ENCODE measurements around the gene FBLN5. TPM values are rescaled to one million over a fixed set of nuclear protein-coding genes. Genes with fewer than 3 reads are reported as not detected.

Gene FBLN5
- total and polyA plus RNA-seq, 2 experiments from 2014 or later, result 157 to 337 TPM

DNA sequence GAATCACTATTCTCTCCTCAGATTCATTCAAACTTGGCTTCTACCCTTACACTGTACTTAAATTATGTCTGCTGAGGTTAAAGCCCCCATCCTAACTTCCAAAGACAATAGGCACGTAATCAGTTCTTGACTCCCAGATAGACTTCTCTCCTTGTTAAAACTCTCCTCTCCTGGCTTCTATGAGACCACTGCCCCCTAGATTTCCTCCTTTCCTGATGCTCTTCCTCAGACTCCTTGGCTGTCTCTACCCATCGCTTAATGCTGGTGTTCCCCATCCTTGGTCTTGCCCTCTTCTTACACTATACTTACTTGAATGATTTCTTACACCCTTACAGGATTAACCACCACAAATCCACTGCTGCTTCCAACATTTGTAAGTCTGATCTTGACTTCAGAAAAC, 112.9 kb downstream of the FBLN5 start:
- no peak overlapping the region for H3K27ac ChIP-seq
- no peak for TF ChIP-seq EZH2 (IDR thresholded peaks at IDR 0.05; ENCODE audit: borderline replicate concordance)
- H3K9me3 ChIP-seq (ENCODE audit: low read depth), result no peaks in the 10 kb centered on the region
- H3K27me3 ChIP-seq, result no peaks in the 10 kb centered on the region
- peak overlapping the region; percentile 75 for H3K4me2 ChIP-seq
- H3K4me1 ChIP-seq (ENCODE audit: insufficient read depth), result peaks cover 11% of the 10 kb centered on the region
- H3K79me2 ChIP-seq, result peaks cover 62% of the 10 kb centered on the region
- H3K9me2 ChIP-seq (replicated peaks; ENCODE audit: insufficient read depth), result no peaks in the 10 kb centered on the region
- H4K20me1 ChIP-seq (ENCODE audit: insufficient read depth, poor library complexity, severe bottlenecking), result no peaks in the 10 kb centered on the region
- no peak overlapping the region for H2AFZ ChIP-seq
- H3K36me3 ChIP-seq (replicated peaks; ENCODE audit: insufficient read depth, low read depth), result no peaks in the 10 kb centered on the region
- 63% methylated on average over 2 of the region's 2 CpGs for WGBS (ENCODE audit: low lambda C conversion rate, missing lambda C conversion rate)
- H3K4me3 ChIP-seq, result peak overlapping the region; percentile 14
- DNase-seq (ENCODE audit: low spot score), result no peak

DNA sequence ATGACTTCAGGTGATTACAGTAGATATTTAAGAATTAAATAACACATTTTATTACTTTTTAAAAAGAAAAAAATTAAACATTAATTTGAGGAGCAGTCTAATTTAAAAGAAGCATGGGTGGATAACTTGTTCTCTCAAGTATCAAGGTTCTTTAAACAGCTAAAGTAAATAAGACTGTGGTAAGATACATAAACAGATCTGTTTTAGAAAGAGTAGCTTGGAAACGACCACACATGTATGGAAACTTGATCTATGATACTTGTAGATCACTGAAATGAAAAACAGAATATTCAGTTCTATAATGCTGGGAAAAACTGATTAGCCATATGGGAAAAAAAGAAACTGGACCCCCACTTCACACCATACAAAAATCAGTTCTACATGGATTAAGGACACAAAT, 116.2 kb downstream of the FBLN5 start:
- peaks cover 88% of the 10 kb centered on the region for H3K79me2 ChIP-seq
- DNase-seq (ENCODE audit: low spot score), result no peak
- no peaks in the 10 kb centered on the region for H3K27me3 ChIP-seq
- no peak overlapping the region for H2AFZ ChIP-seq
- no peaks in the 10 kb centered on the region for H3K4me1 ChIP-seq (ENCODE audit: insufficient read depth)
- H3K4me2 ChIP-seq, result peak overlapping the region; percentile 59
- 19% methylated on average over 1 of the region's 1 CpG for WGBS (ENCODE audit: low lambda C conversion rate, missing lambda C conversion rate)
- H3K4me3 ChIP-seq, result no peak overlapping the region
- no peak overlapping the region for H3K27ac ChIP-seq
- H3K9me3 ChIP-seq (ENCODE audit: low read depth), result no peaks in the 10 kb centered on the region
- H3K36me3 ChIP-seq (replicated peaks; ENCODE audit: insufficient read depth, low read depth), result no peaks in the 10 kb centered on the region
- H3K9me2 ChIP-seq (replicated peaks; ENCODE audit: insufficient read depth), result no peaks in the 10 kb centered on the region
- TF ChIP-seq EZH2phosphoT487 (IDR thresholded peaks at IDR 0.05; ENCODE audit: low read depth, severe bottlenecking, unreplicated experiment), result no peak
- TF ChIP-seq EZH2 (IDR thresholded peaks at IDR 0.05; ENCODE audit: borderline replicate concordance), result no peak
- TF ChIP-seq, protein P1, sequence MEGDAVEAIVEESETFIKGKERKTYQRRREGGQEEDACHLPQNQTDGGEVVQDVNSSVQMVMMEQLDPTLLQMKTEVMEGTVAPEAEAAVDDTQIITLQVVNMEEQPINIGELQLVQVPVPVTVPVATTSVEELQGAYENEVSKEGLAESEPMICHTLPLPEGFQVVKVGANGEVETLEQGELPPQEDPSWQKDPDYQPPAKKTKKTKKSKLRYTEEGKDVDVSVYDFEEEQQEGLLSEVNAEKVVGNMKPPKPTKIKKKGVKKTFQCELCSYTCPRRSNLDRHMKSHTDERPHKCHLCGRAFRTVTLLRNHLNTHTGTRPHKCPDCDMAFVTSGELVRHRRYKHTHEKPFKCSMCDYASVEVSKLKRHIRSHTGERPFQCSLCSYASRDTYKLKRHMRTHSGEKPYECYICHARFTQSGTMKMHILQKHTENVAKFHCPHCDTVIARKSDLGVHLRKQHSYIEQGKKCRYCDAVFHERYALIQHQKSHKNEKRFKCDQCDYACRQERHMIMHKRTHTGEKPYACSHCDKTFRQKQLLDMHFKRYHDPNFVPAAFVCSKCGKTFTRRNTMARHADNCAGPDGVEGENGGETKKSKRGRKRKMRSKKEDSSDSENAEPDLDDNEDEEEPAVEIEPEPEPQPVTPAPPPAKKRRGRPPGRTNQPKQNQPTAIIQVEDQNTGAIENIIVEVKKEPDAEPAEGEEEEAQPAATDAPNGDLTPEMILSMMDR (IDR thresholded peaks at IDR 0.05; ENCODE audit: poor library complexity), result no peak
- no peaks in the 10 kb centered on the region for H4K20me1 ChIP-seq (ENCODE audit: insufficient read depth, poor library complexity, severe bottlenecking)

DNA sequence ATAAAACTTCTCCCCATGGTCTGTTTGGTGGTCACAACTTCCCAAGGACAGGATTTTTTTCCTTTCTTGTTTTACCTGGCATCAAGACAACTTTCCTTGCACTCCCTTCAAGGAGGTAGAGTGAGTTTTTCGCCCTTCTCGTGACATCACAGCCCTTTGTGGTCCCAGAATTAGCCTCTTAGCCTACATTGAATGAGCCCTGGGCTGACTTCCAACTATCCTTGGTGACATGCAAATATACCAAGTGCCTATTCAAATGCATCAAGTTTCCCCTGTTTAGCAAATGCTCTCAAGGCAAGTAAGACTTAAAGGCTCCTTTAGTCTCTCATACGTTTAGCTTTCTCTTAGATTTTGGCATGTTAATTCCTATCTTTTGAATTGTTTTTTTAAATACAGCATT, 116.7 kb downstream of the FBLN5 start:
- Histone ChIP-seq H3K4me3 (no peak overlapping the region), H3K9me2 (replicated peaks; ENCODE audit: insufficient read depth) (no peaks in the 10 kb centered on the region), H3K4me2 (peak overlapping the region; percentile 59), H2AFZ (no peak overlapping the region), H3K36me3 (replicated peaks; ENCODE audit: insufficient read depth, low read depth) (no peaks in the 10 kb centered on the region), H4K20me1 (ENCODE audit: insufficient read depth, poor library complexity, severe bottlenecking) (no peaks in the 10 kb centered on the region), H3K9me3 (ENCODE audit: low read depth) (no peaks in the 10 kb centered on the region), H3K4me1 (ENCODE audit: insufficient read depth) (no peaks in the 10 kb centered on the region), H3K79me2 (peaks cover 90% of the 10 kb centered on the region), H3K27me3 (no peaks in the 10 kb centered on the region), H3K27ac (no peak overlapping the region)
- TF ChIP-seq, protein P1 (IDR thresholded peaks at IDR 0.05; ENCODE audit: poor library complexity), result no peak
- TF ChIP-seq EZH2 (IDR thresholded peaks at IDR 0.05; ENCODE audit: borderline replicate concordance), result no peak
- TF ChIP-seq EZH2phosphoT487 (IDR thresholded peaks at IDR 0.05; ENCODE audit: low read depth, severe bottlenecking, unreplicated experiment), result no peak
- peak; percentile 9 for DNase-seq (ENCODE audit: low spot score)
- 42% methylated on average over 3 of the region's 3 CpGs for whole genome bisulfite sequencing (ENCODE audit: low lambda C conversion rate, missing lambda C conversion rate)

DNA sequence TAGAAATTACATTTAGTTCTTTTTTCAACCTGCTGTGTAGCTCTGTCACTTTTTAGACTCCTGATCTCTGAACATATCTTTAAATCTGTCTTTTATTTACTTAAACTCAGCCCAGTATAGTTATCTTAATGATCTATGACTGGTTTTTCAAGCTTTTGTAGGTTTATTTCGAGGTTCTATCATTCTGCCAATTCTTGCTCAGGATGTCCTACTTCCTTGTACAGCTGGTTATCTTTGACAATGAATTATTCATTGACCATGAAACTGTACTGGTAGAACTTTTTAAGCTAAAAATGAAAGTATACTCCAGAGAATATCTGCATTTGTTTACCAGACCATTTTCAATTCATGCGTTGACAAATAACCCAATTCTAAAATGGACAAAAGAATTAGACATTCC, 118.0 kb downstream of the FBLN5 start:
- no peaks in the 10 kb centered on the region for H3K9me3 ChIP-seq (ENCODE audit: low read depth)
- DNase-seq (ENCODE audit: low spot score), result no peak
- H3K9me2 ChIP-seq (replicated peaks; ENCODE audit: insufficient read depth), result no peaks in the 10 kb centered on the region
- TF ChIP-seq EZH2phosphoT487 (IDR thresholded peaks at IDR 0.05; ENCODE audit: low read depth, severe bottlenecking, unreplicated experiment) (no peak), EZH2 (IDR thresholded peaks at IDR 0.05; ENCODE audit: borderline replicate concordance) (no peak)
- TF ChIP-seq, protein P1 (IDR thresholded peaks at IDR 0.05; ENCODE audit: poor library complexity), result no peak
- H3K79me2 ChIP-seq, result peaks cover 89% of the 10 kb centered on the region
- H3K36me3 ChIP-seq (replicated peaks; ENCODE audit: insufficient read depth, low read depth), result no peaks in the 10 kb centered on the region
- no peak overlapping the region for H3K4me3 ChIP-seq
- WGBS (ENCODE audit: low lambda C conversion rate, missing lambda C conversion rate), result 51% methylated on average over 2 of the region's 2 CpGs
- H3K4me1 ChIP-seq (ENCODE audit: insufficient read depth), result no peaks in the 10 kb centered on the region
- peak overlapping the region; percentile 59 for H3K27ac ChIP-seq
- no peaks in the 10 kb centered on the region for H3K27me3 ChIP-seq
- H4K20me1 ChIP-seq (ENCODE audit: insufficient read depth, poor library complexity, severe bottlenecking), result no peaks in the 10 kb centered on the region
- peak overlapping the region; percentile 59 for H3K4me2 ChIP-seq
- no peak overlapping the region for H2AFZ ChIP-seq

Measured in hepatocyte (in vitro differentiated cells).